Activated CD8-positive, alpha-beta memory T cell treated with anti-CD3 and anti-CD28 coated beads, Interleukin-2, amount 50 U/mL, for 48 hours (primary cell): Measurements from ENCODE around the gene SOBP.

Experiments used
- DNase-seq: peaks from one replicate; pipeline ENCODE4 v3.0.0-alpha.2; 2020

Gene SOBP

GRCh38 chr6:107666084-107666980 lies 176.4 kb downstream of the SOBP start:
- DNase-seq: no peak

GRCh38 chr6:107666981-107667601 lies 177.2 kb downstream of the SOBP start:
- no peak for DNase-seq

- DNase-seq: no peak
These were observed 177.9 kb downstream of the SOBP start for GRCh38 chr6:107667790-107668189.

- DNase-seq: peak; percentile 63
These were observed 179.0 kb downstream of the SOBP start for GRCh38 chr6:107668743-107669474.

GRCh38 chr6:107670792-107671199 lies 180.9 kb downstream of the SOBP start:
- DNase-seq: no peak

- no peak for DNase-seq
These were observed 183.2 kb downstream of the SOBP start for GRCh38 chr6:107673076-107673494.

GRCh38 chr6:107674995-107675738 lies 185.2 kb downstream of the SOBP start:
- DNase-seq: peak; percentile 90

GRCh38 chr6:107676042-107676441 lies 186.1 kb downstream of the SOBP start:
- no peak for DNase-seq

GRCh38 chr6:107677399-107677798 lies 187.5 kb downstream of the SOBP start:
- DNase-seq: no peak

GRCh38 chr6:107679457-107679856 lies 189.5 kb downstream of the SOBP start:
- DNase-seq: no peak

- no peak for DNase-seq
These were observed 192.8 kb downstream of the SOBP start for GRCh38 chr6:107682721-107683120.

GRCh38 chr6:107683183-107683582 lies 193.3 kb downstream of the SOBP start:
- no peak for DNase-seq

GRCh38 chr6:107684996-107685395 lies 195.1 kb downstream of the SOBP start:
- DNase-seq: no peak

GRCh38 chr6:107689190-107689589 lies 199.3 kb downstream of the SOBP start:
- no peak for DNase-seq

GRCh38 chr6:107689951-107690642 lies 200.2 kb downstream of the SOBP start:
- no peak for DNase-seq

- DNase-seq: no peak
These were observed 200.7 kb downstream of the SOBP start for GRCh38 chr6:107690643-107691061.

GRCh38 chr6:107691062-107691751 lies 201.3 kb downstream of the SOBP start:
- no peak for DNase-seq

GRCh38 chr6:107692351-107692750 lies 202.4 kb downstream of the SOBP start:
- no peak for DNase-seq

- no peak for DNase-seq
These were observed 205.3 kb downstream of the SOBP start for GRCh38 chr6:107695061-107695720.

- no peak for DNase-seq
These were observed 207.8 kb downstream of the SOBP start for GRCh38 chr6:107697682-107698081.

- no peak for DNase-seq
These were observed 208.2 kb downstream of the SOBP start for GRCh38 chr6:107698146-107698545.
